Activated naive CD4-positive, alpha-beta T cell treated with anti-CD3 and anti-CD28 coated beads for 36 hours (primary cell): ENCODE data around the gene ZCRB1. TPM values are rescaled to one million over a fixed set of nuclear protein-coding genes. Genes with fewer than 3 reads are reported as not detected.
"Not testable (repeated sequence)": the region's sequence is repeated elsewhere in the genome, so short reads cannot be mapped to it uniquely, and the experiment has no call there.

Experiments used
- CTCF ChIA-PET: fragments of 350-600 bp; sonication (Branson Sonifier 250); formaldehyde crosslinking; loops from one replicate; lab custom pipeline; 2021; ENCODE audit warnings: antibody characterized with exemption; lab: Charles Lee
- DNase-seq: peaks from one replicate; pipeline ENCODE4 v3.0.0-alpha.2; 2020
- H3K27ac Mint-ChIP-seq: one replicate; pipeline ENCODE4 v1.8.0; 2021; ENCODE audit warnings: mild to moderate bottlenecking, mixed read lengths
- H3K27me3 Mint-ChIP-seq: one replicate; pipeline ENCODE4 v1.8.0; 2021; ENCODE audit warnings: low read depth, mixed read lengths
- H3K36me3 Mint-ChIP-seq: one replicate; pipeline ENCODE4 v1.8.0; 2021; ENCODE audit warnings: low read depth, mixed read lengths
- H3K4me1 Mint-ChIP-seq: one replicate; pipeline ENCODE4 v1.8.0; 2021; ENCODE audit warnings: low read depth, mixed read lengths
- H3K4me3 Mint-ChIP-seq: one replicate; pipeline ENCODE4 v1.8.0; 2021; ENCODE audit warnings: mild to moderate bottlenecking, moderate library complexity, mixed read lengths
- H3K9me3 Mint-ChIP-seq: one replicate; pipeline ENCODE4 v1.8.0; 2021; ENCODE audit warnings: mixed read lengths
- intact Hi-C: fragments of 100-400 bp; cut with micrococcal nuclease; formaldehyde crosslinking; loops from one replicate; pipeline ENCODE4 v1.15.1; 2023
- total RNA-seq, 2 experiments: library from RNA; stranded (reverse); gene quantifications; one replicate each; pipeline ENCODE4 v1.2.3, GENCODE V29; 2021

The ZCRB1 gene
- total RNA-seq, 2 experiments from 2014 or later, result 79.5 to 84.2 TPM

DNA sequence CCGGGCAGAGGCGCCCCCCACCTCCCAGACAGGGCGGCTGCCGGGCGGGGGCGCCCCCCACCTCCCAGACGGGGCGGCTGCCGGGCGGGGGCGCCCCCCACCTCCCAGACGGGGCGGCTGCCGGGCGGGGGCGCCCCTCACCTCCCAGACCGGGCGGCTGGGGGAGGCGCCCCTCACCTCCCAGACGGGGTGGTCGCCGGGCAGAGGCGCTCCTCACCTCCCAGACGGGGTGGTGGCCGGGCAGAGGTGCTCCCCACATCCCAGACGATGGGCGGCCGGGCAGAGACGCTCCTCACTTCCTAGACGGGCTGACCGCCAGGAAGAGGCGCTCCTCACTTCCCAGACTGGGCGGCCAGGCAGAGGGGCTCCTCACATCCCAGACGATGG, 24.1 kb upstream of the ZCRB1 start:
- H3K36me3 Mint-ChIP-seq, intact Hi-C loops, H3K4me3 Mint-ChIP-seq, CTCF ChIA-PET, H3K27me3 Mint-ChIP-seq, DNase-seq, H3K27ac Mint-ChIP-seq, H3K4me1 Mint-ChIP-seq, H3K9me3 Mint-ChIP-seq: not testable (repeated sequence)

DNA sequence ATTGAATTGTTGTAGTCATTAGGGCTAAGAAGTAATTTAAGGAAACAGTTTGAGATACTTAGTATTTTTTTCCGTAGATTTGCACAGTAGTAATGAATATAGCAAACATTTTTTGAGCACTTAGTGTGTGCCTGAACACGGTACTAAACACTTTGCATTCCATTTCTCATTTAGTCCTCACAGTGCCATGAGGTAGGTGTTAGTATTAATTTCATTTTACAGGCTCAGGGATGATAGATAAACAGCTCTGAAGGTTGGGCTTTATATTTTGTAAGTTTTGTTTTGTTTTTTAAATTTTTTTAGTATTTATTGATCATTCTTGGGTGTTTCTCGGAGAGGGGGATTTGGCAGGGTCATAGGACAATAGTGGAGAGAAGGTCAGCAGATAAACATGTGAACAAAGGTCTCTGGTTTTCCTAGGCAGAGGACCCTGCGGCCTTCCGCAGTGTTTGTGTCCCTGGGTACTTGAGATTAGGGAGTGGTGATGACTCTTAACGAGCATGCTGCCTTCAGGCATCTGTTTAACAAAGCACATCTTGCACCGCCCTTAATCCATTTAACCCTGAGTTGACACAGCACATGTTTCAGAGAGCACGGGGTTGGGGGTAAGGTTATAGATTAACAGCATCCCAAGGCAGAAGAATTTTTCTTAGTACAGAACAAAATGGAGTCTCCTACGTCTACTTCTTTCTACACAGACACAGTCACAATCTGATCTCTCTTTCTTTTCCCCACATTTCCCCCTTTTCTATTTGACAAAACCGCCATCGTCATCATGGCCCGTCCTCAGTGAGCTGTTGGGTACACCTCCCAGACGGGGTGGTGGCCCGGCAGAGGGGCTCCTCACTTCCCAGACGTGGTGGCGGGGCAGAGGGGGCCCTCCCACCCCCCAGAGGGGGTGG, 23.5 kb upstream of the ZCRB1 start:
- DNase-seq, H3K27ac Mint-ChIP-seq, intact Hi-C loops, H3K27me3 Mint-ChIP-seq, H3K4me3 Mint-ChIP-seq, H3K36me3 Mint-ChIP-seq, H3K9me3 Mint-ChIP-seq: not testable (repeated sequence)
- H3K4me1 Mint-ChIP-seq, result peaks cover 12% of the 10 kb centered on the region
- CTCF ChIA-PET, result interaction anchor here (1.7 kb wide), 1 partner anchor 23 kb away, joined by 6 read pairs; no protein-coding TSS in a partner anchor

DNA sequence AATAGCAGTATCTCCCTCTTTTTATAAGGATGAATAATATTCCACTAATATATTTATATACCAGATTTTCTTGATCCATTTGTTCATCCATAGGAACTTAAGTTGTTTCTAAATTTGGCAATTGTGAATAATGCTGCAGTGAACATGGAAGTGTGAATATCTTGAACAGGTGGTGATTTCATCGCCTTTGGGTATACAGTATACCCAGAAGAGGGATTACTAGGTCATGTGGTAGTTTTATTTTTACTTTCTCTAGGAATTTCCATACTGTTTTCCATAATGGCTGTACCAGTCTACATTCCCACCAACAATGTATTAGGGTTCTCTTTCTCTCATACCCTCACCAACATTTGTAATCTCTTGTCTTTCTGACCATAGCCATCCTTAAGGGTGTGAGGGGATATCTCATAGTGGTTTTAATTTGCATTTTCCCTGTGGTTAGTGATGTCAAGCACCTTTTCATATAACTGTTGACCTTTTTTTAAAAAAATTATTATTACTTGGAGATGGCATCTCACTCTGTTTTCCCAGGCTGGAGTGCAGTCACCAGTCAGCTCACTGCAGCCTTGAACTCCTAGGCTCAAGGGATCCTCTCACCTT, 20.6 kb upstream of the ZCRB1 start:
- Mint-ChIP-seq H3K9me3 (no peaks in the 10 kb centered on the region), H3K4me3 (no peak overlapping the region), H3K27me3 (no peaks in the 10 kb centered on the region), H3K4me1 (peaks cover 26% of the 10 kb centered on the region), H3K27ac (no peak overlapping the region), H3K36me3 (peaks cover 5% of the 10 kb centered on the region)
- intact Hi-C loops, result no loop called here
- DNase-seq, result no peak
- CTCF ChIA-PET, result no interaction called here

DNA sequence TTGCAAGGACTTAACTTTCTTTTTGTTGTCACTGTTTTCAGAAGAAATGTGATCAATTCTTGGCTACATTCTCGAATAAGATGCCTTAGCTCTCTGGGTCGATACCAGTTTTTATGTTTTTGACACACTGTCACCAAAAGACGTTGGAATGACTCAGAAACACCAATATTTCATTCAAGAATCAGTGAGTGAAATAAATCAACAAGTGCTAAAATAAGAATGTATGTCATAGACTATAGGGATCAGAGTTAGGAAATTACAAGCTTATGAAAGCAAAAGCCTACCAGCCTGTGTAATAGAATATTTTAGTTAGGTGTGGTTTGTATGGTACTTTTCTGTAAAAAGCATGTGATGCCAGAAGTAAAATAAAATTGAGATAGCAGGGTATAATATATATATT, 17.8 kb upstream of the ZCRB1 start:
- no peaks in the 10 kb centered on the region for H3K27me3 Mint-ChIP-seq
- no peaks in the 10 kb centered on the region for H3K9me3 Mint-ChIP-seq
- no peak overlapping the region for H3K4me3 Mint-ChIP-seq
- DNase-seq, result no peak
- no peak overlapping the region for H3K27ac Mint-ChIP-seq
- peaks cover 37% of the 10 kb centered on the region for H3K4me1 Mint-ChIP-seq
- intact Hi-C loops, result no loop called here
- peaks cover 13% of the 10 kb centered on the region for H3K36me3 Mint-ChIP-seq
- CTCF ChIA-PET, result interaction anchor here (1.4 to 1.6 kb wide), 2 partner anchors 10 to 29 kb away, joined by 4 read pairs; no protein-coding TSS in a partner anchor

- no peaks in the 10 kb centered on the region for H3K27me3 Mint-ChIP-seq
- H3K36me3 Mint-ChIP-seq, result peaks cover 22% of the 10 kb centered on the region
- CTCF ChIA-PET, result interaction anchor here (0.5 to 1.4 kb wide), 3 partner anchors 10 to 30 kb away, joined by 3 to 7 read pairs (median 7); no protein-coding TSS in a partner anchor
- peaks cover 45% of the 10 kb centered on the region for H3K4me1 Mint-ChIP-seq
- H3K27ac Mint-ChIP-seq, result no peak overlapping the region
- no peaks in the 10 kb centered on the region for H3K9me3 Mint-ChIP-seq
- intact Hi-C loops, result no loop called here
- no peak overlapping the region for H3K4me3 Mint-ChIP-seq
- DNase-seq, result no peak
Measured at GRCh38 chr12:42342028-42342427, 16.1 kb upstream of the ZCRB1 start.

DNA sequence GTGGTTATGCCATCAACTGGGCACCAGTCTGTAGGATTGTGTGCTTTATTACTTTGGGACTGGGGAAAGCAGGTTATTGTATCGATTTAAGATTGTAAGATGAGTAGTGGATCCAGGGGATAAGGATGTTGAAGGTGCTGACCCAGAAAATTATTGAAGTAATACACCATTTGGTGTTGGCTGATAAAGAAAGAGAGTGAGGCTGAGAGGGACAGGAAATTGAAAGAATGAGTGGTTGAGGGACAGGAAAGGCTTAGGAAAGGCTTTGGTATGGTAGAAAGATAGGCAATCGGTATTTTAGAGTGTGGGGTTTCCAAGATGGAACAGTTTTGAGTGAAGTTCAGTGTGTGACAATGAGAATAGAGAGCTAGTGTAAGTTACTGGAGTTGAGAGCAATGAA, 12.4 kb upstream of the ZCRB1 start:
- Mint-ChIP-seq H3K27me3 (no peaks in the 10 kb centered on the region), H3K4me3 (no peak overlapping the region), H3K27ac (no peak overlapping the region), H3K9me3 (no peaks in the 10 kb centered on the region), H3K36me3 (peaks cover 26% of the 10 kb centered on the region), H3K4me1 (peaks cover 44% of the 10 kb centered on the region)
- CTCF ChIA-PET, result interaction anchor here (0.9 kb wide), 1 partner anchor 12 kb away, joined by 3 read pairs; the partner anchor contains the start of genes PPHLN1 and ZCRB1
- intact Hi-C loops, result no loop called here
- DNase-seq, result no peak

DNA sequence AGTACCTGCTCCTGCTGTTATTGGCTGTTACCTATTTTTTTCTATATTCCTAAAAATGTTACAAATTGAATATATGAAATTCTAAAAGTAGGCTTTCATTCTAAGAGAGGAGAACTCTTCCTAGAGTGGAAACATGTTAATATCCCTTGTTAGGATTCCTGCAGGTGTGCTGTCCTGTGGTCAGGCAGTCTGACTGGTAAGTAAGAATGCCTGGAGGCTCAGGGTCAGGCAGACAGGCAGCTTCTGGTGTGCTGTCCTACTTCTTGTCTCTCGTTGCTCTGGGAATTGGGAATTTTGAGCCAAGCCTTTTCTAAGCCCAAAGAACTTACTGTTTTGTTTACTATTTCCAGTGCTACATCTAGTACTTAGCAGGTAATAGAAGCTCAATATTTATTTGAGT, 10.4 kb upstream of the ZCRB1 start:
- Mint-ChIP-seq H3K27ac (no peak overlapping the region), H3K9me3 (no peaks in the 10 kb centered on the region), H3K4me3 (no peak overlapping the region), H3K4me1 (peaks cover 49% of the 10 kb centered on the region), H3K27me3 (no peaks in the 10 kb centered on the region), H3K36me3 (peaks cover 26% of the 10 kb centered on the region)
- intact Hi-C loops, result no loop called here
- CTCF ChIA-PET, result no interaction called here
- no peak for DNase-seq

GRCh38 chr12:42332301-42333285, 6.7 kb upstream of the ZCRB1 start:
- Mint-ChIP-seq H3K27ac (no peak overlapping the region), H3K27me3 (no peaks in the 10 kb centered on the region), H3K9me3 (no peaks in the 10 kb centered on the region), H3K4me3 (no peak overlapping the region), H3K36me3 (peaks cover 9% of the 10 kb centered on the region), H3K4me1 (peaks cover 58% of the 10 kb centered on the region)
- CTCF ChIA-PET, result interaction anchor here (0.7 to 2.0 kb wide), 11 partner anchors 10 to 277 kb away, joined by 3 to 11 read pairs (median 4); no protein-coding TSS in a partner anchor
- intact Hi-C loops, result loop anchor here (1.0 to 5.0 kb wide), 2 partner anchors 203 to 310 kb away; no protein-coding TSS in a partner anchor
- peak; percentile 32 for DNase-seq

- not testable (repeated sequence) for H3K27me3 Mint-ChIP-seq, DNase-seq, H3K27ac Mint-ChIP-seq, H3K36me3 Mint-ChIP-seq, H3K9me3 Mint-ChIP-seq, H3K4me3 Mint-ChIP-seq
- peaks cover 61% of the 10 kb centered on the region for H3K4me1 Mint-ChIP-seq
- intact Hi-C loops, result loop anchor here (5.0 kb wide), 1 partner anchor 308 kb away; no protein-coding TSS in a partner anchor
- CTCF ChIA-PET, result interaction anchor here (0.6 kb wide), 1 partner anchor 51 kb away, joined by 7 read pairs; no protein-coding TSS in a partner anchor
Measured at GRCh38 chr12:42330097-42330496, 4.2 kb upstream of the ZCRB1 start.

DNA sequence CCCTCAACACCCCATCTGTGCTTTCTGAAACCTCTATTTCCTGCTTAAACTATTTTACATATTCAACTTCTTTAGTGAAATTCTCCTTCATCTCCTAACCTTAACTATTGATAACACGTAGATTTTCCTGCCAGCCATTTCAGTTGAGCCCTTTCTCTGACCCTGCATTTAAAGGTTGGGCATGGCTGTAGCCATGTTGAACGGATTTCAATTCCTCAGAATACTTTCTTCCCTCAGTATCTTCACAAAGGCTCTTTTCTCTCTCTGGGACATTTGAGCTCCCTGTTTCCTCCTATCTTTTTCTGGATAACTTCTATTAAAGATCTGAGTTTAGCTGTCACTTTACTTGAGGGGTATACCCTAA, 1.3 kb upstream of the ZCRB1 start:
- H3K36me3 Mint-ChIP-seq, result peaks cover 9% of the 10 kb centered on the region
- peaks cover 54% of the 10 kb centered on the region for H3K4me1 Mint-ChIP-seq
- peak overlapping the region; percentile 94 for H3K4me3 Mint-ChIP-seq
- intact Hi-C loops, result loop anchor here (2.0 to 5.0 kb wide), 3 partner anchors 196 to 1430 kb away; partner anchors contain the start of genes IRAK4 and PUS7L
- no peaks in the 10 kb centered on the region for H3K27me3 Mint-ChIP-seq
- H3K27ac Mint-ChIP-seq, result peak overlapping the region; percentile 94
- H3K9me3 Mint-ChIP-seq, result no peaks in the 10 kb centered on the region
- CTCF ChIA-PET, result interaction anchor here (2.7 kb wide), 1 partner anchor 45 kb away, joined by 16 read pairs; no protein-coding TSS in a partner anchor
- DNase-seq, result no peak

- DNase-seq, result peak; percentile 14
- H3K9me3 Mint-ChIP-seq, result no peaks in the 10 kb centered on the region
- peaks cover 49% of the 10 kb centered on the region for H3K4me1 Mint-ChIP-seq
- H3K27me3 Mint-ChIP-seq, result no peaks in the 10 kb centered on the region
- H3K4me3 Mint-ChIP-seq, result peak overlapping the region; percentile 94
- H3K27ac Mint-ChIP-seq, result peak overlapping the region; percentile 94
- peaks cover 10% of the 10 kb centered on the region for H3K36me3 Mint-ChIP-seq
- intact Hi-C loops, result loop anchor here (1.0 to 5.0 kb wide), 9 partner anchors 26 to 1480 kb away; partner anchors contain the start of genes IRAK4, PUS7L, TWF1 and YAF2
- CTCF ChIA-PET, result interaction anchor here (0.6 to 2.7 kb wide), 3 partner anchors 12 to 45 kb away, joined by 3 to 16 read pairs (median 3); no protein-coding TSS in a partner anchor
Measured at GRCh38 chr12:42326541-42327226, 790 bp upstream of the ZCRB1 start.
